Measurements from ENCODE around the gene SBF2. TPM values are rescaled to one million over a fixed set of nuclear protein-coding genes. Genes with fewer than 3 reads are reported as not detected.
A peak's percentile ranks its signal among the peaks of the same experiment; 100 is the strongest.
"Not testable (repeated sequence)": the region's sequence is repeated elsewhere in the genome, so short reads cannot be mapped to it uniquely, and the experiment has no call there.

Gene SBF2
- polyA plus RNA-seq, 1 experiment, result 44.4 TPM

GRCh38 chr11:10267821-10268220, 26.2 kb downstream of the SBF2 start:
- POLR2A ChIA-PET, result no interaction called here
- Histone ChIP-seq H3K4me3 (ENCODE audit: low read depth, low read length) (no peak overlapping the region), H3K27ac (ENCODE audit: low read depth, low read length) (no peak overlapping the region), H3K9me3 (ENCODE audit: control insufficient read depth, insufficient read depth, low read length) (no peaks in the 10 kb centered on the region), H3K27me3 (ENCODE audit: control insufficient read depth, insufficient read depth, low read length) (no peaks in the 10 kb centered on the region)
- no peak for TF ChIP-seq CTCF (IDR thresholded peaks at IDR 0.05; ENCODE audit: low read depth, low read length)
- no peak for DNase-seq (ENCODE audit: low read depth, low spot score)
- CTCF ChIA-PET, result interaction anchor here (0.7 kb wide), 1 partner anchor 141 kb away, joined by 3 read pairs; no protein-coding TSS in a partner anchor

GRCh38 chr11:10265936-10266335, 28.1 kb downstream of the SBF2 start:
- POLR2A ChIA-PET, result no interaction called here

GRCh38 chr11:10264716-10265115, 29.3 kb downstream of the SBF2 start:
- DNase-seq (ENCODE audit: low read depth, low spot score); H3K4me3 ChIP-seq (ENCODE audit: low read depth, low read length); H3K9me3 ChIP-seq (ENCODE audit: control insufficient read depth, insufficient read depth, low read length); H3K27me3 ChIP-seq (ENCODE audit: control insufficient read depth, insufficient read depth, low read length); H3K27ac ChIP-seq (ENCODE audit: low read depth, low read length); CTCF ChIA-PET: not testable (repeated sequence)
- POLR2A ChIA-PET, result interaction anchor here (0.6 to 1.1 kb wide), 2 partner anchors 40 kb away, joined by 4 to 6 read pairs; partner anchors contain the start of gene ADM

More at GRCh38 chr11:10265936-10266335, 28.1 kb downstream of the SBF2 start:
- H3K9me3 ChIP-seq (ENCODE audit: control insufficient read depth, insufficient read depth, low read length), result no peaks in the 10 kb centered on the region
- CTCF ChIA-PET, result no interaction called here
- no peak overlapping the region for H3K27ac ChIP-seq (ENCODE audit: low read depth, low read length)
- no peak overlapping the region for H3K4me3 ChIP-seq (ENCODE audit: low read depth, low read length)
- no peaks in the 10 kb centered on the region for H3K27me3 ChIP-seq (ENCODE audit: control insufficient read depth, insufficient read depth, low read length)
- DNase-seq (ENCODE audit: low read depth, low spot score), result no peak
- TF ChIP-seq CTCF (IDR thresholded peaks at IDR 0.05; ENCODE audit: low read depth, low read length), result no peak

GRCh38 chr11:10263929-10264328, 30.1 kb downstream of the SBF2 start:
- ChIA-PET CTCF (interaction anchor here (1.2 kb wide), 1 partner anchor 187 kb away, joined by 3 read pairs; no protein-coding TSS in a partner anchor), POLR2A (interaction anchor here (0.7 to 1.1 kb wide), 2 partner anchors 34 to 41 kb away, joined by 3 to 6 read pairs; partner anchors contain the start of gene ADM)
- H3K27ac ChIP-seq (ENCODE audit: low read depth, low read length), result no peak overlapping the region
- no peaks in the 10 kb centered on the region for H3K27me3 ChIP-seq (ENCODE audit: control insufficient read depth, insufficient read depth, low read length)
- H3K4me3 ChIP-seq (ENCODE audit: low read depth, low read length), result no peak overlapping the region
- no peaks in the 10 kb centered on the region for H3K9me3 ChIP-seq (ENCODE audit: control insufficient read depth, insufficient read depth, low read length)
- no peak for TF ChIP-seq CTCF (IDR thresholded peaks at IDR 0.05; ENCODE audit: low read depth, low read length)
- DNase-seq (ENCODE audit: low read depth, low spot score), result peak; percentile 48

GRCh38 chr11:10261821-10262220, 32.2 kb downstream of the SBF2 start:
- no peak for DNase-seq (ENCODE audit: low read depth, low spot score)
- ChIA-PET POLR2A (no interaction called here), CTCF (no interaction called here)
- TF ChIP-seq CTCF (IDR thresholded peaks at IDR 0.05; ENCODE audit: low read depth, low read length), result no peak
- Histone ChIP-seq H3K27me3 (ENCODE audit: control insufficient read depth, insufficient read depth, low read length) (no peaks in the 10 kb centered on the region), H3K27ac (ENCODE audit: low read depth, low read length) (no peak overlapping the region), H3K4me3 (ENCODE audit: low read depth, low read length) (no peak overlapping the region), H3K9me3 (ENCODE audit: control insufficient read depth, insufficient read depth, low read length) (no peaks in the 10 kb centered on the region)

Data from AG04450 (cell line).